ENCODE results near the gene SMARCA4.

GRCh38 chr19:11094520-11094894, 133.7 kb downstream of the SMARCA4 start:
- TF ChIP-seq POLR2A (IDR thresholded peaks at IDR 0.05) (no peak), CTCF (IDR thresholded peaks at IDR 0.05) (no peak), POLR2AphosphoS5 (IDR thresholded peaks at IDR 0.05) (no peak), EP300 (IDR thresholded peaks at IDR 0.05) (no peak)
